H1 (cell line): ENCODE measurements around the gene PDE4B. TPM values are rescaled to one million over a fixed set of nuclear protein-coding genes. Genes with fewer than 3 reads are reported as not detected.

Source experiments
- CTCF ChIA-PET: fragments of 300-600 bp; sonication (Branson Sonifier 250); formaldehyde crosslinking; loops from one replicate; lab custom pipeline; 2021; ENCODE audit not compliant: partially characterized antibody; lab: Charles Lee
- POLR2A ChIA-PET: fragments of 300-600 bp; sonication (Branson Sonifier 250); formaldehyde crosslinking; loops from one replicate; lab custom pipeline; 2021; ENCODE audit warnings: inconsistent platforms; ENCODE audit not compliant: partially characterized antibody; lab: Charles Lee
- DNase-seq, 2 experiments: peaks; one replicate each; pipeline versions ENCODE4 v3.0.0 to v3.0.0-alpha.2; 2010 to 2022; ENCODE audit warnings: low spot score in 2 of 2, low read depth in 1 of 2, mixed read lengths in 1 of 2
- FAIRE-seq: peaks from 2 replicates; lab custom pipeline; 2011; peaks lifted over from hg19 to GRCh38; lab: Jason Lieb, UNC
- H2AFZ ChIP-seq: 2 replicates; pipeline ENCODE4 v1.8.1; 2012; ENCODE audit warnings: low read length, inconsistent platforms
- H2AK5ac ChIP-seq: 2 replicates; pipeline ENCODE4 v1.6.1; 2013; ENCODE audit warnings: low read depth, low read length
- H2BK120ac ChIP-seq: replicated peaks from 2 replicates; pipeline ENCODE3; 2013; ENCODE audit warnings: low read depth, low read length, inconsistent platforms
- H2BK12ac ChIP-seq: 2 replicates; pipeline ENCODE4 v1.6.1; 2013; ENCODE audit warnings: low read depth, low read length
- H2BK15ac ChIP-seq: 2 replicates; pipeline ENCODE4 v1.6.1; 2013; ENCODE audit warnings: low read length
- H2BK20ac ChIP-seq: 2 replicates; pipeline ENCODE4 v1.6.1; 2013; ENCODE audit warnings: low read length
- H2BK5ac ChIP-seq: 2 replicates; pipeline ENCODE4 v1.6.1; 2013; ENCODE audit warnings: low read depth, low read length
- H3K14ac ChIP-seq: 2 replicates; pipeline ENCODE4 v1.6.1; 2013; ENCODE audit warnings: inconsistent platforms; ENCODE audit not compliant: insufficient read length
- H3K18ac ChIP-seq: 2 replicates; pipeline ENCODE4 v1.6.1; 2013; ENCODE audit warnings: low read length; ENCODE audit errors: extremely low read depth
- H3K23ac ChIP-seq: 2 replicates; pipeline ENCODE4 v1.6.1; 2013; ENCODE audit warnings: inconsistent platforms; ENCODE audit not compliant: insufficient read length
- H3K23me2 ChIP-seq: 2 replicates; pipeline ENCODE4 v1.6.1; 2013; ENCODE audit warnings: low read depth, low read length
- H3K27ac ChIP-seq: 2 replicates; pipeline ENCODE4 v1.6.1; 2011; ENCODE audit warnings: low read depth, low read length, inconsistent platforms
- H3K27me3 ChIP-seq, 4 experiments: replicated peaks in 1 of 4; 1 replicate in 1 of 4; 2 replicates in 3 of 4; pipeline versions ENCODE4 v1.6.1 to v1.8.1; 2011 to 2013; ENCODE audit warnings: low read length in 3 of 4, mild to moderate bottlenecking in 3 of 4, inconsistent platforms in 2 of 4, mixed read lengths in 2 of 4, moderate library complexity in 1 of 4; ENCODE audit not compliant: control insufficient read depth in 3 of 4, insufficient read depth in 3 of 4; ENCODE audit errors: extremely low read depth in 1 of 4
- H3K36me3 ChIP-seq, 4 experiments: 2 replicates each; pipeline versions ENCODE4 v1.6.1 to v1.8.1; 2011 to 2013; ENCODE audit warnings: mild to moderate bottlenecking in 4 of 4, low read length in 3 of 4, moderate library complexity in 2 of 4, control low read depth in 1 of 4, inconsistent platforms in 1 of 4; ENCODE audit not compliant: insufficient read depth in 4 of 4, control insufficient read depth in 2 of 4
- H3K4ac ChIP-seq: replicated peaks from 2 replicates; pipeline ENCODE3; 2013; ENCODE audit warnings: low read length, low read depth, mixed read lengths, inconsistent platforms; ENCODE audit not compliant: insufficient read length
- H3K4me1 ChIP-seq, 4 experiments: replicated peaks in 1 of 4; 1 replicate in 1 of 4; 2 replicates in 3 of 4; pipeline versions ENCODE4 v1.6.1 to v1.8.1; 2011 to 2013; ENCODE audit warnings: low read length in 3 of 4, inconsistent platforms in 2 of 4, mixed read lengths in 1 of 4; ENCODE audit not compliant: insufficient read depth in 4 of 4, control insufficient read depth in 3 of 4
- H3K4me2 ChIP-seq, 2 experiments: 2 replicates each; pipeline versions ENCODE4 v1.6.1 to v1.8.1; 2011 to 2013; ENCODE audit warnings: low read depth in 2 of 2, low read length in 2 of 2, control low read depth in 1 of 2, inconsistent platforms in 1 of 2, mild to moderate bottlenecking in 1 of 2; ENCODE audit not compliant: insufficient read depth in 1 of 2
- H3K4me3 ChIP-seq, 4 experiments: fragments of 200-600, 300-600 bp in 1 of 4; sonication (generic), shearing (Covaris generic), sonication (Bioruptor Twin) in 1 of 4; 2 replicates each; pipeline versions ENCODE4 v1.5.1 to v1.8.1; 2011 to 2016; ENCODE audit warnings: low read length in 4 of 4, low read depth in 3 of 4, control low read depth in 2 of 4, inconsistent platforms in 2 of 4, mild to moderate bottlenecking in 2 of 4, mixed read lengths in 1 of 4, moderate library complexity in 1 of 4; ENCODE audit not compliant: insufficient read depth in 2 of 4; ENCODE audit errors: extremely low read depth in 1 of 4
- H3K56ac ChIP-seq: replicated peaks from 2 replicates; pipeline ENCODE3; 2013; ENCODE audit warnings: low read depth, mild to moderate bottlenecking, mixed read lengths, low read length, inconsistent platforms; ENCODE audit not compliant: insufficient read length
- H3K79me1 ChIP-seq: 2 replicates; pipeline ENCODE4 v1.6.1; 2013; ENCODE audit warnings: low read depth, low read length, control low read depth
- H3K79me2 ChIP-seq, 2 experiments: 2 replicates each; pipeline versions ENCODE4 v1.6.1 to v1.8.1; 2012 to 2013; ENCODE audit warnings: low read length in 2 of 2, mild to moderate bottlenecking in 2 of 2, inconsistent platforms in 1 of 2; ENCODE audit not compliant: insufficient read depth in 2 of 2, control insufficient read depth in 1 of 2
- H3K9ac ChIP-seq, 4 experiments: replicated peaks in 1 of 4; 1 replicate in 1 of 4; 2 replicates in 3 of 4; pipeline versions ENCODE4 v1.6.1 to v1.8.1; 2011 to 2013; ENCODE audit warnings: low read depth in 3 of 4, low read length in 3 of 4, control low read depth in 2 of 4, mild to moderate bottlenecking in 2 of 4, moderate library complexity in 2 of 4, inconsistent platforms in 1 of 4; ENCODE audit errors: extremely low read depth in 1 of 4
- H3K9me3 ChIP-seq, 2 experiments: 2 replicates each; pipeline versions ENCODE4 v1.6.1 to v1.8.1; 2012 to 2013; ENCODE audit warnings: mild to moderate bottlenecking in 2 of 2, moderate library complexity in 2 of 2, control low read depth in 1 of 2, inconsistent platforms in 1 of 2, low read depth in 1 of 2, low read length in 1 of 2, mixed read lengths in 1 of 2; ENCODE audit not compliant: insufficient read depth in 2 of 2
- H4K20me1 ChIP-seq, 2 experiments: replicated peaks in 1 of 2; 2 replicates each; pipeline versions ENCODE3 to v1.8.1; 2011 to 2013; ENCODE audit warnings: inconsistent platforms in 2 of 2, low read length in 2 of 2, mild to moderate bottlenecking in 1 of 2; ENCODE audit not compliant: insufficient read depth in 2 of 2, control insufficient read depth in 1 of 2
- H4K5ac ChIP-seq: 2 replicates; pipeline ENCODE4 v1.6.1; 2013; ENCODE audit warnings: low read length, low read depth, mixed read lengths, inconsistent platforms; ENCODE audit not compliant: insufficient read length
- H4K8ac ChIP-seq: 2 replicates; pipeline ENCODE4 v1.8.0; 2013; ENCODE audit warnings: mild to moderate bottlenecking, moderate library complexity, low read length, inconsistent platforms; ENCODE audit not compliant: insufficient read depth; ENCODE audit errors: extremely low read depth
- H4K91ac ChIP-seq: replicated peaks from 2 replicates; pipeline ENCODE3; 2013; ENCODE audit warnings: low read length, mixed read lengths, inconsistent platforms; ENCODE audit not compliant: insufficient read length
- E2F6 ChIP-seq: IDR thresholded peaks from 2 replicates; pipeline ENCODE4 v1.6.1; 2012; ENCODE audit warnings: inconsistent platforms
- POLR2A ChIP-seq, 2 experiments: IDR thresholded peaks; 1 replicate in 1 of 2; 2 replicates in 1 of 2; pipeline ENCODE4 v1.6.1; 2011; ENCODE audit warnings: low read depth in 2 of 2, low read length in 2 of 2, mild to moderate bottlenecking in 2 of 2; ENCODE audit errors: control extremely low read depth in 1 of 2
- RAD21 ChIP-seq, 2 experiments: IDR thresholded peaks in 1 of 2; conservative IDR thresholded peaks in 1 of 2; 2 replicates each; pipeline ENCODE4 v1.6.1; 2011; ENCODE audit warnings: low read depth in 2 of 2, low read length in 2 of 2, improper control_type of control experiment in 1 of 2, inconsistent platforms in 1 of 2, mild to moderate bottlenecking in 1 of 2, moderate library complexity in 1 of 2
- SP2 ChIP-seq: IDR thresholded peaks from 2 replicates; pipeline ENCODE4 v1.6.1; 2012; ENCODE audit warnings: mild to moderate bottlenecking, low read length, inconsistent platforms
- TCF12 ChIP-seq: IDR thresholded peaks from 2 replicates; pipeline ENCODE4 v1.6.1; 2011; ENCODE audit warnings: low read depth, mild to moderate bottlenecking, low read length
- WGBS, 2 experiments: shearing (Covaris generic) in 1 of 2; methylation state at CpG; one replicate each; pipeline versions ENCODE4 v1.1.6 to v1.1.7; 2013 to 2015; ENCODE audit warnings: low lambda C conversion rate in 2 of 2, mixed read lengths in 2 of 2, inconsistent platforms in 1 of 2, low coverage in 1 of 2, missing lambda C conversion rate in 1 of 2; ENCODE audit not compliant: insufficient replicate concordance in 2 of 2, insufficient coverage in 1 of 2, insufficient read length in 1 of 2; ENCODE audit errors: extremely low coverage in 1 of 2, missing lambda C conversion rate in 1 of 2; 5-methylcytosine and 5-hydroxymethylcytosine counted together
- polyA plus RNA-seq, 7 experiments: library from polyadenylated mRNA; depleted of rRNA in 3 of 7; stranded (reverse) in 5 of 7; unstranded in 2 of 7; fragments of >200 nt in 5 of 7; fragments of 200-250 nt in 2 of 7; gene quantifications; 1 replicate in 5 of 7; 2 replicates in 1 of 7; 4 replicates in 1 of 7; pipeline versions ENCODE4 v1.2.1 to v1.2.3, GENCODE V29; 2011 to 2013; ENCODE audit warnings: missing spikeins in 2 of 7, mixed read lengths in 2 of 7
- total RNA-seq: library from RNA; stranded (reverse); fragmentation: NEBNext Ultra II Directional; extraction: Animal tissue kit (Norgen Biotek cat#: 25700); gene quantifications from 2 replicates; pipeline ENCODE4 v1.2.1, GENCODE V29; 2021

PDE4B gene
- total and polyA plus RNA-seq, 2 of the 8 experiments (the other 6 are each of a cell fraction or from before 2014, with no cell fraction given) = 5.0 to 15.1 TPM

- H2AFZ ChIP-seq = no peak overlapping the region
- no peak overlapping the region for H3K4me3 ChIP-seq
- H3K56ac ChIP-seq = no peak overlapping the region
- no peak overlapping the region for H4K5ac ChIP-seq
- H3K4me2 ChIP-seq = no peak overlapping the region
- H3K9ac ChIP-seq = no peak overlapping the region
- no peak overlapping the region for H3K18ac ChIP-seq
- H3K79me2 ChIP-seq = no peaks in the 10 kb centered on the region
- WGBS, 2 experiments = 90% methylated on average over 4 of the region's 4 CpGs; no CpG with 5 or more reads in 1 of the 2 experiments
- no peak overlapping the region for H2BK5ac ChIP-seq
- DNase-seq (no peak), FAIRE-seq (no peak)
- no peak overlapping the region for H3K4ac ChIP-seq
- H3K4me1 ChIP-seq = no peaks in the 10 kb centered on the region
- no peak overlapping the region for H3K23ac ChIP-seq
- H3K79me1 ChIP-seq = no peaks in the 10 kb centered on the region
- H4K20me1 ChIP-seq = no peaks in the 10 kb centered on the region
- H3K23me2 ChIP-seq = no peaks in the 10 kb centered on the region
- H2AK5ac ChIP-seq = no peak overlapping the region
- peak overlapping the region; percentile 9; the same call in 1 of the 2 replicates for H4K8ac ChIP-seq
- TF ChIP-seq TCF12 (no peak), SP2 (no peak), RAD21 (IDR thresholded peaks at IDR 0.05 in 1 of 2, conservative IDR thresholded peaks at IDR 0.05 in 1 of 2; ENCODE audit: low read depth in 2 of 2, low read length in 2 of 2) (no peak), E2F6 (no peak), POLR2A (IDR thresholded peaks at IDR 0.05; ENCODE audit: control extremely low read depth in 1 of 2, low read depth in 2 of 2, low read length in 2 of 2) (no peak)
- ChIA-PET CTCF (interaction anchor here (1.6 to 1.7 kb wide), 2 partner anchors 9 to 28 kb away, joined by 3 read pairs; no protein-coding TSS in a partner anchor), POLR2A (no interaction called here)
- no peak overlapping the region for H4K91ac ChIP-seq
- no peaks in the 10 kb centered on the region for H3K36me3 ChIP-seq
- H3K27me3 ChIP-seq = no peaks in the 10 kb centered on the region
- no peak overlapping the region for H2BK15ac ChIP-seq
- no peak overlapping the region for H3K27ac ChIP-seq
- no peak overlapping the region for H3K14ac ChIP-seq
- H2BK120ac ChIP-seq = no peak overlapping the region
- no peak overlapping the region for H2BK20ac ChIP-seq
- no peak overlapping the region for H2BK12ac ChIP-seq
- H3K9me3 ChIP-seq = no peaks in the 10 kb centered on the region
Measured at GRCh38 chr1:66405061-66405460, 612.4 kb downstream of the PDE4B start.
